Fibroblast of skin of left biceps (primary cell): ENCODE data around the gene POMP.
"Not testable (repeated sequence)": the region's sequence is repeated elsewhere in the genome, so short reads cannot be mapped to it uniquely, and the experiment has no call there.

Experiments
- DNase-seq, 2 experiments: peaks; one replicate each; pipeline ENCODE4 v3.0.0-alpha.2; 2013; ENCODE audit warnings: low read depth in 2 of 2

Gene POMP

DNA sequence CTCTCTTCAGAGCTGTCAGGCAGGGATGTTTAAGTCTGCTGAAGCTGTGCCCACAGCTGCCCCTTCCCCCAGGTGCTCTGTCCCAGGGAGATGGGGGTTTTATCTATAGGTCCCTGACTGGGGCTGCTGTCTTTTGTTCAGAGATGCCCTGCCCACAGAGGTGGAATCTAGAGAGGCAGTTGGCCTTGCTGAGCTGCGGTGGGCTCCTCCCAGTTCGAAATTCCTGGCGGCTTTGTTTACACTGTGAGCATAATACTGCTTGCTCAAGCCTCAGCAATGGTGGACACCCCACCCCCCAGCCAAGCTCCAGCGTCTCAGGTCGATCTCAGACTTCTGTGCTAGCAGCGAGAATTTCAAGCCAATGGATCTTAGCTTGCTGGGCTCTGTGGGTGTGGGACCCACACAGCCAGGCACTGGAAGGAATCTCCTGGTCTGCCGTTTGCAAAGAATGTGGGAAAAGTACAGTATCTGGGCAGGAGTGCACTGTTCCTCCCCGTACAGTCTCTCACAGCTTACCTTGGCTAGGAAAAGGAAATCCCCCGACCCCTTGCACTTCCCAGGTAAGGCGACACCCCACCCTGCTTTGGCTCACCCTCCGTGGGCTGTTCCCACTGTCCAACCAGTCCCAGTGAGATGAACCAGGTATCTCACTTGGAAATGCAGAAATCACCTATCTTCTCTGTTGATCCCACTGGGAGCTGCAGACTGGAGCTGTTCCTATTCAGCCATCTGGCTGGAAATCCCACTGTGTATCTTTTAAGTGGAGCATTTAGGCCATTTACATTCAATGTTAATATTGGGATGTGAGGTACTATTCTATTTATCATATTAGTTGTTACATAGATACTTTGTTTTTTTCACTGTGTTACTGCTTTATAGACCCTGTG lies 34.9 kb downstream of the POMP start:
- DNase-seq: not testable (repeated sequence)

DNA sequence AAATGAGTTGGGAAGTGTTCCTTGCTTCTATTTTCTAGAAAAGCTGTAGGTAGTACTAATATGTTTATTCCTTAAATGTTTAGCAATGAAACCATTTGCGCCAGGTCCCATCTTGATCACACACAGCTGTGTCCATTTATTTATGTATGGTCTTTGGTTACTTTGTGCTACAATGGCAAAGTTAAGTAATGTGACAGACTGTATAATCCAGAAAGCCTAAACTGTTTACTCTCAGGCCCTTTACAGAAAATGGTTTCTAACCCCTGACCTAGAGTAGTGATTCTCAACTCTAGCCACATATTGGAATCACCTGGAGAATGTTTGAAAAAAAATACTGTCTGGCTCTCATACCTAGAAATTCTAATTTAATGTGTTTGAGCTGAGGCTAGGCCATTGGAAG lies 38.5 kb downstream of the POMP start:
- DNase-seq: no peak

DNA sequence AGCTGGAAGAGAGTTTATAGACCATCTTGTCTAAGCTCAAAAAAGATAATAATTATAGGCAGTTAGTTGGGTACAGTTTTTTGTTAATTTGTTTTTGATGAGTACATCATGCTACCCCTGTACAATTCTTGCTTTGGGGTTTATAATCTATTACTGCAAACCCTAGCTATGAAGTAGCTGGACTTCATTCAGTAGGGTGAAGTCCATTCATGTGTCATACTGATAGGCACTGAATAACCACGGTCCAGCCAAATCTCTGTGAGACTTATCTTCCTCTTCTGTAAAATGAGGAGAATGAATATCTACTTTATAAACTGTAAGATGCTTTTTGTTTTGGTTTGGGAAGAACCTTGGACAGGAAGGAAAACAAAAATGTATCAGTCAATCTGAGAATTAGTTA lies 40.3 kb downstream of the POMP start:
- no peak for DNase-seq

DNA sequence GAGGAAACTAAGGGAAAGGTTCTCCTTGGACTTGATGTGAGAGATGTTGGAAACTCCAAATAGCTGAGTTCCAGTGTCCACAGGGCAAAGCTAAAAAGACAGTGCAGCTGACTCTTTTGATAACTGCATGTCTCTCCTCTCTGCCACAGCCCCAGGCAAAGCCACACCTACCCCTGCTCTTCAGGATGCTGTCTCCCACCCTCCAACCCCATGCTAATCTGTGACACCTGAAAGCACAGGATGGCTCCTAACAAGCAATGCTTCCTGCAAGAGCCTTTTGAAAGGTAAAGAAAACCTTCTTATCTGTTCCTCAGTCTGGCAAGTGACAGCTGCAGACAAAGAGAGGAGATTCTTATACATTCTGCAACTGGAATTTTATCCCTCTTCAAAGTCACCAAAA lies 45.4 kb downstream of the POMP start:
- no peak for DNase-seq

DNA sequence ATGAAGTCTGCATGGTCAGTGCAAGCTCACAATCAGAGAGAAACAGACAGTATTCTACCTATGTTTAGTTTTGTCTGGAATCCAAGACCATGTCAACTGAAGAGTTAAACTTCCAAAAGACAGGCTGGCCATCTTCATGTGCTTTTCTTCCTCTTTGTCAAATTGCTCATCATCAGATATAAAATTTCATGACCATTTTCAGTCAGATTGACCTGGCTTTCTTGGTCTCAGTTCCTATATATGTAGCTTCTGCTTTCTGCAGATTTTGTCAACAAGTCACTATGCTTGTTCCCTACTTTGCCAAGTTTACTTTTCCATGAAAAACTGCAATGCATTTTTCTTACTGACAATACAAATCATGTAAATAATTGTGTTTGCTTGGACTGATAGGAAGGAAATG lies 46.0 kb downstream of the POMP start:
- DNase-seq: no peak

DNA sequence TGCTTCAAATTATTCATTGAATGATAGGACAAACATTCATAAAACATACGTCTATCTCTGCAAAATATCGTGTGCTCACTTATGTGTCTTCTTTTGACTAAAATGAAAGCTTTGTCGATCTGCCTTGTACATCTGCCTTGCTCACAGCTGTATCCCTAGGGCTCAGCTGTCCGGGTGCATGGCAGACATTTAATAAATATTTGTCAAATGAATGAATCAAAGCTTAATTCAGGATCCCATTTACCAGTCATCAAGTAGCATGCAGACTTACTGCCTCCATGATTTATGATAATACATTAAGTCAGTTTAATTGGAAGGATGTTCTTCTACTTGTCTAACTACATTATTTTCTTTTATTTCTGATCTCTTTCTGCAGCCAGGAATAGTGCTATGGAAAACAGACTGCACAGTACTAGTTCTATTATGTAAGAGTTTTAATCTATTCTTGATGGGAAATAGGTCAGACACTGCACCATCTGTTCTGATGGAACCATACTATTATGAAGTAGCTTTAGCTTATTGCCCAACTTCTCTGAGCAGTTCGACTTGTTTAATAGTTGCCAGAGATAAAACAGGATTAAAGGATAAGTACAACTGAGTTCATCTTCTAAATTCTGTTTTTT lies 46.6 kb downstream of the POMP start:
- DNase-seq: peak in 1 of 2 experiments; percentile 28

DNA sequence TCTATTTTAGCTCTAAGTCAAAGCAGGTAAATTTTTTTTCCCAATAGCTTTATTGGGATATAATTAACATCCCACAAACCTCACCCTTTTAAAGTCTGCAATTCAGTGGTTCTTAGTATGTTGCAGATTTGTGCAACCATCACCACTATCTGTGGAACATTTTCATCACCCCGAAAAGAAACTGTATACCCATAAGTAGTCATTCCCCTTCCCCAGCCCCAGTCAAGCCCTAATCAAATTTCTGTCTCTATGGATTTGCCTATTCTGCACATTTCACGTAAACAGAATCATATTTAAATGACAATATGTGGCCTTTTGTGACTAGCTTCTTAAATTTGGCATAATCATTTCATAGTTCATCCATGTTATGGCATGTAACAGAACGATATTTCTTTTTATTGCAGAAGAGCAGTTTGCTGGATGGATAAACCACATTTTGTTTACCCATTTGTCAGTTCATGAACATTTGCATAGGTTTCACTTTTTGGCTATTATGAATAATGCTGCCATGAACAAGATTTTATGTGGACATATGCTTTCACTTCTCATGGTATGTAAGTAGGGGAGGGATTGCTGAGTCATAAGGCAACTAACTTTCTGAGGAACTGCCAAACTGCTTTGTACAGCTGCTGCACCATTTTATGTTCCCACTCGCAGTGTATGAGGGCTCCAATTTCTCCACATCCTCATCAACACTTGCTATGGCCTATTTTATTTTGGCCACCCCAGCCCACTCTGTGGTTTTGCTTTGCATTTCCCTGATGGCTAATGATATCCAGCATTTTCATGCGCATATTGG lies 48.9 kb downstream of the POMP start:
- DNase-seq: peak; percentile 90 to 91

DNA sequence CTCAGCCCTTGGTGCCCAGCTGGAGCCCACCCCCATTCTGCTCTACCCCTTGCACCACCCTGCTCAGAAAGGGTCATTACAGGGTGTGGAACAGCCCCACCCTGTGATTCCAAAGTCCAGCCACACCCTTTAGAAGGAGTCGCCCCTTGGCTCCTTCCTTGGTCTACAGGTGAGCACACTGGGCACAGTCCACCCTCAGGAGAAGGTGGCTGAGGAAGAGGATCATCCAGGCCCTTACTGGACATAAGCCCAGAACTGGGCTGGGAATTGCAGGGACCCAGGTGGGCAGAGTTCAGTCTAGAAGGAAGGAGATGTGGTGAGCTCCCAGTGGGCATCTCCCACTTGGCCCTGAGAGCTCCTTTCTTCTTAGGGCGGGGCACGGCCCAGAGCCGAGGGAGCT lies 51.2 kb downstream of the POMP start:
- DNase-seq: no peak

DNA sequence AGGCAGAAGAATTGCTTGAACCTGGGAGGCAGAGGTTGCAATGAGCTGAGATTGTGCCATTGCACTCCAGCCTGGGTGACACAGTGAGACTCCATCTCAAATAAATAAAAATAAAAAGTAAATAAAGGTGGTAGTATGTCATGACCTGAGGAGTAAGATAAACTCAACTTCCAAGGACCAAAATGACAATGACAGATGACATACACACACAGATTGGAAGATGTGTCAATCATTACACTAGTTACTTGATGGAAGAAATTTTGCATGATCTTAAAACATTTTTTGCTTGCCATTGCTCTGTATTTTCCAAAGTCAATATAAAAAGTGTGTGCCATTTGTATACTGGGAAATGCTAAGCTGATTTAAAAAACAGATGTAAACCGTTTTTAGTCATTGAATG lies 55.7 kb downstream of the POMP start:
- DNase-seq: no peak

DNA sequence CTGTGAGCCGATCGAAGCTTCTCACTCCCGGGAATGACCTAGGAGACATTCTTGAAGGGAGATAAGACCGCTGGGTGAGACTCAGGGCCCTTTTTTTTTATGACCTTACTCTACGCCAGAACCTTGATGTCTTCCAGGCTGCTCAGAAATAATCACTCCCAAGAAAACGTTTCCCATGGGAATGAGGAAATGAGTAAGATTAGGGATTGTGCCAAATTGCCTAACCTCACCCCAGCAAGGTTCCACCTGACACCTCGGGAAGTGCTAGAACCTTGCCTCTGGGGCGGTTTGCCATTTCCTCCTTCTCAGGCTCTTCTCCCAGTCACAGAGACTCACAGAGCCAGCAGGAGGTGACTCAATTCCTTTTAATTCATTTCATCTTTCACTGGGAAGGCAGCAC lies 57.6 kb downstream of the POMP start:
- peak in 1 of 2 experiments; percentile 26 for DNase-seq

DNA sequence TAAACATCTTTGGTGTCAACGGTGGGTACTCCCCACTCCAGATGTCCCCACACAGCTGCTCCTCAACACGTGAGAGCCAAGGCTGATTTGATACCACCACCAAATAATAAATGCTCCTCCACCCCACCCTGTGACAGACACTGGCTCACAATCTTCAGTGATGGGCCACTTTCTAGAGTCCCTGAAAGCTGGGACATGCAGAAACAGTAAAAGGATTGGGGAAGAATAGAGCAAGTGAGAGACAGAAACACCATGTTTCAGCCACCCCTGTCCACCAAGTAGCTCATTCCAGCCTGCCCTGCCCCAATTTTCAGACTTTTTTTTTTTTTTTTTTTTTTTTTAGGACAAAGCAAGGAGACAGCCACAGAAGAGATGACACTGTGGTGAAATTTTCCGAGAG lies 58.2 kb downstream of the POMP start:
- no peak for DNase-seq

DNA sequence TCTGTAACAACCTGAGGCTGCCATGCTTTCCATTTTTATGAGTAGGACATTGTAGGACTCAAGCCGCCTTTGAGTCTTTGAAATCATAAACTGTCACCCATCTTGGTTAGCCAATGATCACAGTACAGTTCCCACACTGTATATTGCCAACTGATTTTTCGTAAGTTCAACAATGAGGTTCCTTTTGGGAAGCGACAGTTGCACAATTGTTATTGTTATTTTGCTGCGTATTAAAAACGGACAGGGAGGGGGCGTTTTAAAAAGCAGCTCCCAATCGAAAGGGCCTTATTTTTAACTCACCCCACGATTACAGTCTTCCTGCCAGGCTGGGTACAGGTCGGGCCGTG lies 59.2 kb downstream of the POMP start:
- DNase-seq: no peak

DNA sequence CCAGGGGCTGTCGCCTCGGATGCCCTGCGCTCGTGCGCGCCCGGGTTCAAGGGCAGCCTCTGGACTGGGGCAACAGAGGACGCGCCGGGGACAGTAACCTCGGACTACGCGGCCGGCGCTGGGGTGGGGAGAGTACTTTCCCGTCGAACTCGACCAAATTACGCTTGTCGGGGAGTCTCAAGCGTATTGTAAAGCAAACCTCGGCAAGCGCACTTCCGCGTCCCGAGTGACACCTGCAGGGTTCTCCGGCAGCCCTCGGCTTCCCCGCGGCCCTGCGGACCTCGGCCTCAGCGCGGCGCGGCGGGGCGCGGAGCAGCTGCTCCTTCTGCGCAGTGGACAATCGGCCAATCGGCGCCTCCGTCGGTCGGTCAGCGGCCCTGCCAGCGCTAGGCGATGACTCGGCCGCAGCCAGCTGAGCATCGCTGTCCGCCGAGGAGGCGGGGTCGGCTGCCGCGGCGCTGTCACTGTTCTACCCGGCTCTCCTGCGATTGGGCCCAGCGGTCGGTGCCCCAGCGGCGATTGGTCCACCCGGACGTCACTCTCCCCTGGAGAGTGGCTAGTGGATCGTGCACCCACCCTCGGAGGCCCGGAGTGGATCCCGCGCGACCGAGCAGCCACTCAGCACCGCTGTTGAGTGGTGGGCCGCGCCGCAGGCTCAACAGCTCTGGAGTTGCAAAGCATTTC lies 59.8 kb downstream of the POMP start, which contains the start of gene SLC46A3:
TSS of gene SLC46A3 (minus strand) at position 428 of the 684 bp plus-strand sequence. CDS start 972 bp downstream, outside the sequence.
- DNase-seq: peak; percentile 92 to 94

DNA sequence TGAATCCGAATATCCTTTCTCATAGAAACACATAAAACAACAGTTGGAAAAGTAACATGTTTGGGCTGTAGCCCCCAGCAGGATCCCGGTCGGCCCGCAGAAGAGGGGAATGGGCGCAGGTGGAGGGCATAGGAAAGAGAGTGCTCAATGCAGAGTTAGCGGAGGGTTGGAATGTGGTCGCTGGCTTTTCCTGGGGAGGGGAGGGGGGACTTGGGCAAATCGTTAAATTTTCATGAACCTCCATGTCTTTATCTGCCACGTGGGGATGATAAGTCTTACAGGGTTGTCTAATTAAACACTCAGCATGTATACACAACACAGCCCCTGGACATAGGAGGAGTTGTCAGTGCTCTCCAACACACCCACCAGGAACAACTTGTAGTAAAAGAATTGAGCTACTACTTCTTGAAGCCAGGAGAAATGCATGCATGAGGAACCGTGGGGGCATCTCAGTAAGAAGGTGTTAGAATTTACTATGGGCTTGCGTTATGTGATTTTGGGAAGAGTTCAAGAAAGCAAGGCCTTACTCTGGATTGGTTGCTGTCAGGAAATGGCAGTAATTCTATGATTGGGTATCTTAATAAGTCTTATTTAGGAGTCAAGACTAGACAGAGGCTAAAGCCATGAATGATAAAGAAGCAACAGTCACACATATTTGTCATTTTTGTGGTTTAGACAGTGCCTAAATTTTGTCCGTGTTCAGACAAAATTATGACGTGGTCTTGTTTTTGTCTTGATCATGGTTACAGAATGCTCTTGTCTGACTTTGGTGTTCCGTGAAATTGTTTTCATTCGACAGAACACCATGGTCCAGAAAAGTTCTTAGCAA lies 60.5 kb downstream of the POMP start:
- DNase-seq: peak in 1 of 2 experiments; percentile 47

DNA sequence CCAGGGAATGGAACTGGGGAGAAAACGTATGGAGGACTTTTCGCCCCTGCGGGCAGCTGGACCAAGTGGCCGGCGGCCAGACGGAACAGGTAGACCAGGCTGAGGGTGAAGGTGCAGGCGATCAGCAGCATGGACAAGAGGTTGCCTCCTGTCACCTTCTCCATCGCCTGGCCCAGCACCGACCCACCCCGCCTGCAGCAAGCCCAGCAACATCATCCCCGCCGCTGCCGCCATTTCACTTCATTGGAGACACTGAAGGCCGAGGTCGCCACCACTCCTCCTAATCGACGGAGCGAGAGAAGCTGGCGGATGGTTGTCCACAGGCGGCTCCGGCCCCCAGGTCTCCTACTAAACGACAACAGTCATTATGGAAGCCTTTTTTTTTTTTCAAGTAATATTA lies 64.9 kb downstream of the POMP start:
- DNase-seq: no peak

DNA sequence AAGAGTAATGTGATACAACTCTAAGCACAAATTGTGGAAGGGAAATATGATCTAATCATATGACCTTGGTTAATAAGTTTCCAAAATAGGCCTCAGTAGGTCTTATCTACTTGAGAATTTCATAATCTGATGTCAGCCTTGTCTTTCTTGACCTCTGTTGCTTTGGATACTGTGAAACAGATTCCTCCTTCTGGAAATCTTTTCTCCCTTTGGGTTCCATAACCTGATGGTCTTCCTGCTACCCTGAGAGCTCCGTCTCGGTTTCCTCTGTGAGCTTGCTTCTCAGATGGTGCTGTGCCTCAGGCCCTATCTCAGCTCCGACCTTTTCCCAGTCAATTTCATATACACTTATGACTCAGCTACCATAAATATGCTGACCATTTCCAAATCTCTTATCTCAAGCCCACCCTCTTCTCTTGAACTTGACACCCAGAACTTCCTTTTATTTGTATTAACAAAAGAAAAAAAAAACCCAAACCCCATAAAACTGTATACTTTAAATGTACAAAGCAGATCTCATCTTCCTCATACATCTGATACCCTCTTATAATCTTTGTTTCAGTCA lies 66.2 kb downstream of the POMP start:
- DNase-seq: no peak
